Measurements from ENCODE around the gene TEX10. TPM values are rescaled to one million over a fixed set of nuclear protein-coding genes. Genes with fewer than 3 reads are reported as not detected.

The TEX10 gene
- total and polyA plus RNA-seq, 2 of the 13 experiments (the other 11 are each of a cell fraction or from before 2014, with no cell fraction given), result 18.1 to 38.7 TPM

DNA sequence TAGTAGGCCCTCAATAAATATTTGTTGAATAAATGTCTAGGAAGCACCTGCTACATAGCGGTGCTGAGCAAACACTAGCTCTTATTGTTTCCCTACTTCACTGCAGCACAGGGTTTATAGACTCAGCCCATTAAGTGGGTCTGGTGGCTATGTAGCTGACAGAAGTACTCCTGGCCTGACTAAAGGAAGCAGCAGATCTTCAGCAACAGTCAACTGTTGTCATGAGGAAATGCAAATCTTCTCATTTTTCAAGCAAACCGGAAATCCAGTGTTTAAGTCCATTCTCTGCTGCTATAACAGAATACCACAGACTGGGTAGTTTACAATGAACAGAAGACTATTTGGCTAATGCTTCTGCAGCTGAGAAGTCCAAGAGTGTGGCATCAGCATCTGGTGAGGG is 2.8 kb upstream of the TEX10 start:
- Histone ChIP-seq H3K4me1 (ENCODE audit: insufficient read depth, low read length) (peaks cover 32% of the 10 kb centered on the region), H3K4me2 (ENCODE audit: low read depth, low read length) (no peak overlapping the region), H3K27ac (ENCODE audit: extremely low read length, insufficient read depth, low read length) (no peak overlapping the region), H3K9me3 (ENCODE audit: low read length) (0 out of 2 replicates have a peak, but pooled peaks cover 4% of the 10 kb centered on the region), H3K9ac (ENCODE audit: insufficient read depth, low read depth, low read length) (no peak overlapping the region), H3K79me2 (ENCODE audit: insufficient read depth, low read length) (peaks cover 28% of the 10 kb centered on the region), H3K4me3 (replicated peaks in 1 of 3; ENCODE audit: insufficient read depth in 1 of 3, low read depth in 2 of 3, low read length in 3 of 3) (no peak overlapping the region), H3K27me3 (ENCODE audit: control insufficient read depth in 1 of 2, insufficient read depth in 2 of 2, low read length in 2 of 2) (no peaks in the 10 kb centered on the region; a peak in 1 of 5 replicates), H4K20me1 (ENCODE audit: insufficient read depth, low read length) (peaks cover 9% of the 10 kb centered on the region), H3K36me3 (replicated peaks in 1 of 2; ENCODE audit: control insufficient read depth in 1 of 2, insufficient read depth in 2 of 2, low read length in 2 of 2) (peaks cover 0 to 2% of the 10 kb centered on the region in 2 experiments; a peak in 2 of 5 replicates), H2AFZ (ENCODE audit: low read length) (no peak overlapping the region)
- POLR2A ChIA-PET, result no interaction called here
- DNase-seq (ENCODE audit: low spot score), result no peak
- FAIRE-seq, result no peak
- CTCF ChIA-PET (ENCODE audit: low intra/inter-chr PET ratio, low total read pairs), result no interaction called here
- in situ Hi-C loops (cut with HindIII; ENCODE audit: extremely low pct_ligation_motif_present, low pct_unique_long_range_greater_than_20kb), result no loop called here
- no TSS peak for BruUV-seq (replicated peaks)
- ATAC-seq, result no peak
- 100% methylated on average over 2 of the region's 2 CpGs for whole genome bisulfite sequencing (ENCODE audit: low lambda C conversion rate)
- TF ChIP-seq, protein P1, sequence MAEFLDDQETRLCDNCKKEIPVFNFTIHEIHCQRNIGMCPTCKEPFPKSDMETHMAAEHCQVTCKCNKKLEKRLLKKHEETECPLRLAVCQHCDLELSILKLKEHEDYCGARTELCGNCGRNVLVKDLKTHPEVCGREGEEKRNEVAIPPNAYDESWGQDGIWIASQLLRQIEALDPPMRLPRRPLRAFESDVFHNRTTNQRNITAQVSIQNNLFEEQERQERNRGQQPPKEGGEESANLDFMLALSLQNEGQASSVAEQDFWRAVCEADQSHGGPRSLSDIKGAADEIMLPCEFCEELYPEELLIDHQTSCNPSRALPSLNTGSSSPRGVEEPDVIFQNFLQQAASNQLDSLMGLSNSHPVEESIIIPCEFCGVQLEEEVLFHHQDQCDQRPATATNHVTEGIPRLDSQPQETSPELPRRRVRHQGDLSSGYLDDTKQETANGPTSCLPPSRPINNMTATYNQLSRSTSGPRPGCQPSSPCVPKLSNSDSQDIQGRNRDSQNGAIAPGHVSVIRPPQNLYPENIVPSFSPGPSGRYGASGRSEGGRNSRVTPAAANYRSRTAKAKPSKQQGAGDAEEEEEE (CRISPR knock-in tag; IDR thresholded peaks at IDR 0.05; ENCODE audit: borderline replicate concordance), result no peak
- TF ChIP-seq RFX5 (IDR thresholded peaks at IDR 0.05; ENCODE audit: low read depth, low read length), result peak; percentile 91
- intact Hi-C loops (cut with micrococcal nuclease; ENCODE audit: unreplicated experiment), result no loop called here

DNA sequence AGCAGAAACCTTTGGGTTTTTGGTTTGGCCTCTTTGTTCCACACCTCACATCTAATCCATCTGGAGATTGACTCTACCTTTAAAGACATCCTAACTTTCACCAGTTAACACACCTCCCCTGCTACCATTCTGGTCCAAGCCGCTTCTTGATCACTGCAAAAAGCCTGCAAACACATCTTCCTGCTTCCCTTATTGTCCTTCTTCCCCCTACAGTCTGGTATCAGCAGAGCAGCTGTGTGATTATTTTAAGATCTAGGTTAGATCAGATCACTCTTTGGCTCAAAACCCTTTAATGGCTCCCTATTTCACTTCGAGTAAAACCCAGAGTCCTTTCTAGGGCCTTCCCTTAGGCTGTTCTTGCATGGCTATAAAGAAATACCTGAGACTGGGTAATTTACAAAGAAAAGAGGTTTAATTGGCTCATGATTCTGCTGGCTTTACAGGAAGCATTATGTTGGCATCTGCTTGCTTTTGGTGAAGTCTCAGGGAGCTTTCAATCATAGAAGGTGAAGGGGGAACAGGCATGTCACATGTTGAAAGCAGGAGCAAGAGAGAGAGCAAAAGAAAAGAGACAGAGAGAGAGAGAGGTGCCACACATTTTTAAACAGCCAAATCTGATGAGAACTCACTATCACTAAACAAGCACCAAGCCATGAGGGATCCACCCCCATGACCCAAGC is 1.5 kb upstream of the TEX10 start:
- ChIA-PET CTCF (ENCODE audit: low intra/inter-chr PET ratio, low total read pairs) (no interaction called here), POLR2A (no interaction called here)
- WGBS (ENCODE audit: low lambda C conversion rate), result 87% methylated on average over 2 of the region's 2 CpGs
- Histone ChIP-seq H3K27me3 (ENCODE audit: control insufficient read depth in 1 of 2, insufficient read depth in 2 of 2, low read length in 2 of 2) (no peaks in the 10 kb centered on the region; a peak in 1 of 5 replicates), H3K4me1 (ENCODE audit: insufficient read depth, low read length) (peaks cover 45% of the 10 kb centered on the region), H2AFZ (ENCODE audit: low read length) (no peak overlapping the region), H4K20me1 (ENCODE audit: insufficient read depth, low read length) (peaks cover 22% of the 10 kb centered on the region), H3K9ac (ENCODE audit: insufficient read depth, low read depth, low read length) (no peak overlapping the region), H3K4me3 (replicated peaks in 1 of 3; ENCODE audit: insufficient read depth in 1 of 3, low read depth in 2 of 3, low read length in 3 of 3) (peak overlapping the region in 1 of 3 experiments; percentile 94; a peak in 1 of 6 replicates), H3K9me3 (ENCODE audit: low read length) (0 out of 2 replicates have a peak, but pooled peaks cover 4% of the 10 kb centered on the region), H3K36me3 (replicated peaks in 1 of 2; ENCODE audit: control insufficient read depth in 1 of 2, insufficient read depth in 2 of 2, low read length in 2 of 2) (peaks cover 0 to 2% of the 10 kb centered on the region in 2 experiments; a peak in 2 of 5 replicates), H3K4me2 (ENCODE audit: low read depth, low read length) (peak overlapping the region; percentile 95), H3K79me2 (ENCODE audit: insufficient read depth, low read length) (peaks cover 41% of the 10 kb centered on the region), H3K27ac (ENCODE audit: extremely low read length, insufficient read depth, low read length) (no peak overlapping the region)
- in situ Hi-C loops (cut with HindIII; ENCODE audit: extremely low pct_ligation_motif_present, low pct_unique_long_range_greater_than_20kb) (loop anchor here (5.0 kb wide), 1 partner anchor 73 kb away; the partner anchor contains the start of gene MSANTD3), intact Hi-C loops (cut with micrococcal nuclease; ENCODE audit: unreplicated experiment) (loop anchor here (5.0 kb wide), 2 partner anchors 58 to 73 kb away; partner anchors contain the start of gene MSANTD3)
- no peak for ATAC-seq
- TF ChIP-seq, protein P2, sequence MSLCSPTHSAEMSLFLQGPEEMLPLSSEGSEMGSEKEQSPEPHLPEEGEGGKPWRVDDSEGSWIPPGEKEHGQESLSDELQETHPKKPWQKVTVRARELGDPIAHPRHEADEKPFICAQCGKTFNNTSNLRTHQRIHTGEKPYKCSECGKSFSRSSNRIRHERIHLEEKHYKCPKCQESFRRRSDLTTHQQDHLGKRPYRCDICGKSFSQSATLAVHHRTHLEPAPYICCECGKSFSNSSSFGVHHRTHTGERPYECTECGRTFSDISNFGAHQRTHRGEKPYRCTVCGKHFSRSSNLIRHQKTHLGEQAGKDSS (CRISPR knock-in tag; IDR thresholded peaks at IDR 0.05; ENCODE audit: borderline replicate concordance, low read depth), result no peak
- no peak for TF ChIP-seq HNRNPUL1 (IDR thresholded peaks at IDR 0.05; ENCODE audit: low read depth, low read length)
- no peak for TF ChIP-seq ZNF563 (CRISPR knock-in tag; IDR thresholded peaks at IDR 0.05)
- TF ChIP-seq SETDB1 (CRISPR knock-in tag; IDR thresholded peaks at IDR 0.05; ENCODE audit: borderline replicate concordance), result 0 out of 2 replicates have a peak, but pooled peaks have one; percentile 18
- TF ChIP-seq, protein P3, sequence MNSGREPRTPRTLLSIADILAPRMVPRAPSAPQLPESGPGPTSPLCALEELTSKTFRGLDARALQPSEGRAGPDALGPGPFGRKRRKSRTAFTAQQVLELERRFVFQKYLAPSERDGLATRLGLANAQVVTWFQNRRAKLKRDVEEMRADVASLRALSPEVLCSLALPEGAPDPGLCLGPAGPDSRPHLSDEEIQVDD (CRISPR knock-in tag; IDR thresholded peaks at IDR 0.05; ENCODE audit: borderline replicate concordance), result no peak
- no peak for TF ChIP-seq CBFB (CRISPR knock-in tag; IDR thresholded peaks at IDR 0.05)
- no peak for TF ChIP-seq KDM5B (CRISPR knock-in tag; IDR thresholded peaks at IDR 0.05; ENCODE audit: borderline replicate concordance)
- TF ChIP-seq NFYC (CRISPR knock-in tag; IDR thresholded peaks at IDR 0.05), result no peak
- no peak for DNase-seq (ENCODE audit: low spot score)
- FAIRE-seq, result peak; percentile 21
- BruUV-seq (replicated peaks), result no TSS peak
